Gastrocnemius medialis (tissue), 4 donors: ENCODE results near the gene CHST8.

Experiments
- POLR2A ChIP-seq, 2 donors: fragments of 450-650 bp; IDR thresholded peaks; one replicate each; pipeline ENCODE4 v1.6.1; 2017; ENCODE audit warnings: antibody characterized with exemption in 2 of 2, mild to moderate bottlenecking in 2 of 2, moderate library complexity in 2 of 2
- TF ChIP-seq, protein P1 (sequence below), 5 experiments: fragments of 450-650 bp in 3 of 5; fragments of 200-600 bp in 2 of 5; sonication (generic) in 2 of 5; IDR thresholded peaks in 4 of 5; conservative IDR thresholded peaks in 1 of 5; 1 replicate in 4 of 5; 2 replicates in 1 of 5; pipeline ENCODE4 v1.5.1; 2016 to 2019; ENCODE audit warnings: antibody characterized with exemption in 5 of 5, mild to moderate bottlenecking in 3 of 5, moderate library complexity in 3 of 5

DNA sequence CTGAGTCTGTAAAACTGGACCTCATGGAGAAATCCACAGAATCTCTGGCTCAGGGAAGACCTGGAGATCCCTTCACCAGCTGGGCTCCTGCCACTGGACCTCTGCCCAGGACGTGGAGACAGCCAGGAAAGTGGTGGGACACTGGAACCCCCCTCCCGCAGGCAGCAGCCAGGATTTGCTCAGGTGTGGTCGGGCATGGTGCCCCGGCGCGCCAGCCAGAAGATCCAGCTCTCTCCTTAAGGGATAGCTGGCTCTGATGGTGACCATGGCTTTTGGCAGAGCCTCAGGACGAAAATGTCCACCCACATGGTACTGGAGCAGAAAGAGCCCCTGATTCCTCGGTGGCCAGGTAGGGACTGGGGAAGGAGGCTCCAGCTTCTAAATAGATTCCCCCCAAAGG, 148.4 kb downstream of the CHST8 start:
- TF ChIP-seq, protein P1, sequence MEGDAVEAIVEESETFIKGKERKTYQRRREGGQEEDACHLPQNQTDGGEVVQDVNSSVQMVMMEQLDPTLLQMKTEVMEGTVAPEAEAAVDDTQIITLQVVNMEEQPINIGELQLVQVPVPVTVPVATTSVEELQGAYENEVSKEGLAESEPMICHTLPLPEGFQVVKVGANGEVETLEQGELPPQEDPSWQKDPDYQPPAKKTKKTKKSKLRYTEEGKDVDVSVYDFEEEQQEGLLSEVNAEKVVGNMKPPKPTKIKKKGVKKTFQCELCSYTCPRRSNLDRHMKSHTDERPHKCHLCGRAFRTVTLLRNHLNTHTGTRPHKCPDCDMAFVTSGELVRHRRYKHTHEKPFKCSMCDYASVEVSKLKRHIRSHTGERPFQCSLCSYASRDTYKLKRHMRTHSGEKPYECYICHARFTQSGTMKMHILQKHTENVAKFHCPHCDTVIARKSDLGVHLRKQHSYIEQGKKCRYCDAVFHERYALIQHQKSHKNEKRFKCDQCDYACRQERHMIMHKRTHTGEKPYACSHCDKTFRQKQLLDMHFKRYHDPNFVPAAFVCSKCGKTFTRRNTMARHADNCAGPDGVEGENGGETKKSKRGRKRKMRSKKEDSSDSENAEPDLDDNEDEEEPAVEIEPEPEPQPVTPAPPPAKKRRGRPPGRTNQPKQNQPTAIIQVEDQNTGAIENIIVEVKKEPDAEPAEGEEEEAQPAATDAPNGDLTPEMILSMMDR (IDR thresholded peaks at IDR 0.05 in 4 of 5, conservative IDR thresholded peaks at IDR 0.05 in 1 of 5) = no peak
- no peak for TF ChIP-seq POLR2A (IDR thresholded peaks at IDR 0.05)
